22Rv1 (cell line): ENCODE measurements around the gene CYP21A2.
"Not testable (repeated sequence)": the region's sequence is repeated elsewhere in the genome, so short reads cannot be mapped to it uniquely, and the experiment has no call there.

ENCODE experiments used
- H3K27ac ChIP-seq: fragments of 450-650 bp; 2 replicates; pipeline ENCODE4 v1.5.1; 2017

Gene CYP21A2

GRCh38 chr6:32037598-32038524, at the start of gene CYP21A2:
TSS of gene CYP21A2 (plus strand) at chr6:32038415. CDS start at chr6:32038423, 8 bp downstream.
- H3K27ac ChIP-seq: not testable (repeated sequence)

GRCh38 chr6:31989363-31989762, 48.9 kb upstream of the CYP21A2 start:
- not testable (repeated sequence) for H3K27ac ChIP-seq

GRCh38 chr6:31994421-31994820, 43.8 kb upstream of the CYP21A2 start:
- not testable (repeated sequence) for H3K27ac ChIP-seq

- not testable (repeated sequence) for H3K27ac ChIP-seq
These were observed 41.8 kb upstream of the CYP21A2 start for GRCh38 chr6:31996385-31996784.

- not testable (repeated sequence) for H3K27ac ChIP-seq
These were observed 35.5 kb upstream of the CYP21A2 start for GRCh38 chr6:32002546-32003268.

GRCh38 chr6:32003301-32003700, 34.9 kb upstream of the CYP21A2 start:
- not testable (repeated sequence) for H3K27ac ChIP-seq

- H3K27ac ChIP-seq: not testable (repeated sequence)
These were observed 33.8 kb upstream of the CYP21A2 start for GRCh38 chr6:32004393-32004792.

- H3K27ac ChIP-seq: not testable (repeated sequence)
These were observed 33.2 kb upstream of the CYP21A2 start for GRCh38 chr6:32004864-32005537.

GRCh38 chr6:32005538-32005880, 32.7 kb upstream of the CYP21A2 start:
- not testable (repeated sequence) for H3K27ac ChIP-seq

GRCh38 chr6:32005991-32006529, 32.2 kb upstream of the CYP21A2 start:
- not testable (repeated sequence) for H3K27ac ChIP-seq

GRCh38 chr6:32007086-32007485, 31.1 kb upstream of the CYP21A2 start:
- H3K27ac ChIP-seq: not testable (repeated sequence)

- not testable (repeated sequence) for H3K27ac ChIP-seq
These were observed 30.2 kb upstream of the CYP21A2 start for GRCh38 chr6:32008037-32008436.

GRCh38 chr6:32008616-32009015, 29.6 kb upstream of the CYP21A2 start:
- H3K27ac ChIP-seq: not testable (repeated sequence)

- not testable (repeated sequence) for H3K27ac ChIP-seq
These were observed 28.7 kb upstream of the CYP21A2 start for GRCh38 chr6:32009537-32009936.

- H3K27ac ChIP-seq: not testable (repeated sequence)
These were observed 27.2 kb upstream of the CYP21A2 start for GRCh38 chr6:32010856-32011530.

GRCh38 chr6:32012941-32013617, 25.1 kb upstream of the CYP21A2 start:
- H3K27ac ChIP-seq: not testable (repeated sequence)

- H3K27ac ChIP-seq: not testable (repeated sequence)
These were observed 24.5 kb upstream of the CYP21A2 start for GRCh38 chr6:32013738-32014137.

GRCh38 chr6:32014547-32014946, 23.7 kb upstream of the CYP21A2 start, which contains the start of gene C4B:
TSS of gene C4B (plus strand) at chr6:32014795. CDS start at chr6:32014846, 51 bp downstream.
- H3K27ac ChIP-seq: not testable (repeated sequence)

- not testable (repeated sequence) for H3K27ac ChIP-seq
These were observed 16.1 kb upstream of the CYP21A2 start for GRCh38 chr6:32022100-32022499.

- H3K27ac ChIP-seq: not testable (repeated sequence)
These were observed 9.6 kb upstream of the CYP21A2 start for GRCh38 chr6:32028631-32029030.

GRCh38 chr6:32029553-32029952, 8.7 kb upstream of the CYP21A2 start:
- not testable (repeated sequence) for H3K27ac ChIP-seq
